ENCODE results near the gene UBE2V1.
"Not testable (repeated sequence)": the region's sequence is repeated elsewhere in the genome, so short reads cannot be mapped to it uniquely, and the experiment has no call there.

UBE2V1 gene

DNA sequence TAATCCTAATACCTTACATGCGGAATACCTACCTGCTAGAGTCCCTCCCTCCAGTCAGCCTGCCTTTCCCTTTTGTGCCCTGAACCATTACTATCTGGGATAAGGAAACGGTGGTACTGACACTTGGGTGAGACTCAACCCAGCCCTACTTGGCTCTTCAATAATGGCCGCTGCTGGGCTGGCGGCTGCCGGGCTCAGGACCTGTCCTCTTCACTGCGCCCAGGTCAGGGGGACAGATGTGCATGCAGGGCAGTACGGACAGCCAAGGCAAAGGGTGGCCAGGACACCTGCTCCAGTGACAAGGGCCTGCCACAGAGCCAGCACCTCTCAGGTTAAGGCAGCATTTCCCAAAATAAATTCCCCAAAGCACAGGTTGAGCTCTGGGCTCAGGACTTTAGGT, 29.9 kb downstream of the UBE2V1 start:
- Histone ChIP-seq H3K36me3 (no peaks in the 10 kb centered on the region), H3K4me3 (ENCODE audit: low read depth, low read length) (no peak overlapping the region), H3K27ac (no peak overlapping the region), H3K9me3 (ENCODE audit: severe bottlenecking) (no peaks in the 10 kb centered on the region), H3K27me3 (ENCODE audit: insufficient read depth, low read depth, severe bottlenecking) (no peaks in the 10 kb centered on the region)
- DNase-seq = no peak
- TF ChIP-seq, protein P1, sequence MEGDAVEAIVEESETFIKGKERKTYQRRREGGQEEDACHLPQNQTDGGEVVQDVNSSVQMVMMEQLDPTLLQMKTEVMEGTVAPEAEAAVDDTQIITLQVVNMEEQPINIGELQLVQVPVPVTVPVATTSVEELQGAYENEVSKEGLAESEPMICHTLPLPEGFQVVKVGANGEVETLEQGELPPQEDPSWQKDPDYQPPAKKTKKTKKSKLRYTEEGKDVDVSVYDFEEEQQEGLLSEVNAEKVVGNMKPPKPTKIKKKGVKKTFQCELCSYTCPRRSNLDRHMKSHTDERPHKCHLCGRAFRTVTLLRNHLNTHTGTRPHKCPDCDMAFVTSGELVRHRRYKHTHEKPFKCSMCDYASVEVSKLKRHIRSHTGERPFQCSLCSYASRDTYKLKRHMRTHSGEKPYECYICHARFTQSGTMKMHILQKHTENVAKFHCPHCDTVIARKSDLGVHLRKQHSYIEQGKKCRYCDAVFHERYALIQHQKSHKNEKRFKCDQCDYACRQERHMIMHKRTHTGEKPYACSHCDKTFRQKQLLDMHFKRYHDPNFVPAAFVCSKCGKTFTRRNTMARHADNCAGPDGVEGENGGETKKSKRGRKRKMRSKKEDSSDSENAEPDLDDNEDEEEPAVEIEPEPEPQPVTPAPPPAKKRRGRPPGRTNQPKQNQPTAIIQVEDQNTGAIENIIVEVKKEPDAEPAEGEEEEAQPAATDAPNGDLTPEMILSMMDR (IDR thresholded peaks at IDR 0.05; ENCODE audit: low read depth, low read length) = no peak

- H3K4me3 ChIP-seq (ENCODE audit: low read depth, low read length); H3K27me3 ChIP-seq (ENCODE audit: insufficient read depth, low read depth, severe bottlenecking); H3K36me3 ChIP-seq; H3K27ac ChIP-seq; DNase-seq; H3K9me3 ChIP-seq (ENCODE audit: severe bottlenecking): not testable (repeated sequence)
Observed at GRCh38 chr20:50082056-50082455, 30.9 kb downstream of the UBE2V1 start.

DNA sequence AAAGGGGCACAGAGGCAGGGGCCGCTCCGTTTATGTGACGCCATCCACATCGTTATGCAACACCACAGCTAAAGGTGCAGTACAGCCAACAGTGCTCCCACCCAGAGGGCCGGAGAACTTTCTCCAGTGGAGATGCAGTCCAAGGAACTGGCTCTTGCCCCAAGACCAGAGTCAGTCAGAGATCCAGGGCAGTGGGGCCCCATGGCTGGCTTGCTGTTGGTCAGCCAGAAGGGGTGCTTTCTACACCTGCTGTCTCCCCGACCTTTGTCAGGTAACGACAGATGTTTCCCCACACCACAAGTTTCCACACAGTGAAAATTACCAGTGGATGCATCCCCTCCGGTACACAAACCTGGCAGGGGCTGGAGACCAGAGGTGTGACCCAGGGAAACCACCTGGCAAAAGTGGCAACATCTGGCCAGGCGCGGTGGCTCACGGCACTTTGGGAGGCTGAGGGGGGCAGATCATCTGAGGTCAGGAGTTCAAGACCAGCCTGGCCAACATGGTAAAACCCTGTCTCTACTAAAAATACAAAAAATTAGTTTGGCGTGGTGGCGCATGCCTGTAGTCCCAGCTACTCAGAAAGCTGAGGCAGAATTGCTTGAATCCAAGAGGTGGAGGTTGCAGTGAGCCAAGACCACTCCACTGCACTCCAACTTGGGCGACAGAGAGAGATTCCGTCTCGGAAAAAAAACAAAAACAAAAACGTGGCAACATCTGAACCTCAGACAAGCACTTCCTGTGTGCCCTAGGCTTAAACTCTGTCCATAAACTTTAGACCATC, 34.9 kb downstream of the UBE2V1 start:
- Histone ChIP-seq H3K27ac (no peak overlapping the region), H3K4me3 (ENCODE audit: low read depth, low read length) (no peak overlapping the region), H3K36me3 (no peaks in the 10 kb centered on the region), H3K9me3 (ENCODE audit: severe bottlenecking) (no peaks in the 10 kb centered on the region), H3K27me3 (ENCODE audit: insufficient read depth, low read depth, severe bottlenecking) (no peaks in the 10 kb centered on the region)
- DNase-seq = no peak
- TF ChIP-seq, protein P1 (IDR thresholded peaks at IDR 0.05; ENCODE audit: low read depth, low read length) = no peak

DNA sequence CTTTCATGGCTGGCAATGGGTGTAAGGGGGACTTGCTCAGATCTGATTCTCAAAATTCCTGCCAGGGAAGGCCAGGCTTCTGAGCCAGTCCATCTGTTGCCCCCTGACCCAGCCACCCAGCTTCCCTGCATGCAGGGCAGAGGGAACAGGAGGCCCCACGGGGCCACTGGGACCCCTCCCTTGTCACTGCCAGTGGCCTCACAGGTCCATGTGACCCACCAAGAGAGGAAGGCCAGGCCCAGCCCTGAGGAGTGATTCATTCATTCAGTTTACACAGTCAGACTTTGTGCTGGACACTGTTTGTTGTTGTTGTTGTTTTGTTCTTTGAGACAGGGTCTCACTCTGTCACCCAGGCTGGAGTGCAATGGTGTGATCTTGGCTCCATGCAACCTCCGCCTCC, 39.5 kb downstream of the UBE2V1 start:
- H3K9me3 ChIP-seq (ENCODE audit: severe bottlenecking) = no peaks in the 10 kb centered on the region
- H3K36me3 ChIP-seq = no peaks in the 10 kb centered on the region
- DNase-seq = no peak
- no peak overlapping the region for H3K4me3 ChIP-seq (ENCODE audit: low read depth, low read length)
- TF ChIP-seq, protein P1 (IDR thresholded peaks at IDR 0.05; ENCODE audit: low read depth, low read length) = no peak
- H3K27ac ChIP-seq = no peak overlapping the region
- no peaks in the 10 kb centered on the region for H3K27me3 ChIP-seq (ENCODE audit: insufficient read depth, low read depth, severe bottlenecking)

GRCh38 chr20:50071039-50071888, 41.7 kb downstream of the UBE2V1 start:
- Histone ChIP-seq H3K27me3 (ENCODE audit: insufficient read depth, low read depth, severe bottlenecking) (no peaks in the 10 kb centered on the region), H3K4me3 (ENCODE audit: low read depth, low read length) (peak overlapping the region; percentile 15; the same call in 1 of the 2 replicates), H3K9me3 (ENCODE audit: severe bottlenecking) (no peaks in the 10 kb centered on the region), H3K27ac (peak overlapping the region; percentile 45), H3K36me3 (no peaks in the 10 kb centered on the region)
- TF ChIP-seq, protein P1 (IDR thresholded peaks at IDR 0.05; ENCODE audit: low read depth, low read length) = peak; percentile 92
- peak; percentile 88 for DNase-seq

DNA sequence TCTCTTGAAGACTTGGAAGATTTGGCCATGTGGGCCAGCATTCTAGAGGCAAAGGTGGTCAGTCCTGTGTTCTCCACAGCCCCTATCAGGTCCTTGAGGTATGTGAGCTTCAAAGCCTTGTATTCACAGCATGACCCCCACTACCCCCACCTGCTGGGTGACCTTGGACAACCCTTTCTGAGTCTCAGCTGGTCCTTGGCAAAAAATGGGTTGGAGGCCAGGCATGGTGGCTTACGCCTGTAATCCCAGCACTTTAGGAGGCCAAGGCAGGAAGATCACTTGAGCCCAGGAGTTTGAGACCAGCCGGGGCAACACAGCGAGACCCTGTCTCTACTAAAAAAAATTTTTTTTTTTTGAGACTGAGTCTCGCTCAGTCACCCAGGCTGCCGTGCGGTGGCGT, 42.6 kb downstream of the UBE2V1 start:
- TF ChIP-seq, protein P1 (IDR thresholded peaks at IDR 0.05; ENCODE audit: low read depth, low read length) = no peak
- Histone ChIP-seq H3K9me3 (ENCODE audit: severe bottlenecking) (no peaks in the 10 kb centered on the region), H3K36me3 (no peaks in the 10 kb centered on the region), H3K27me3 (ENCODE audit: insufficient read depth, low read depth, severe bottlenecking) (no peaks in the 10 kb centered on the region), H3K4me3 (ENCODE audit: low read depth, low read length) (no peak overlapping the region), H3K27ac (no peak overlapping the region)
- no peak for DNase-seq

All from WERI-Rb-1 (cell line).